Measurements from ENCODE around the gene SPINT1.

Gene SPINT1

GRCh38 chr15:40893019-40893670 lies 49.3 kb downstream of the SPINT1 start:
- DNase-seq (ENCODE audit: low spot score), result no peak

GRCh38 chr15:40893733-40894680 lies 50.2 kb downstream of the SPINT1 start, which contains the start of gene VPS18:
Gene VPS18 (plus strand): TSS chr15:40894450. CDS start chr15:40894769, 319 bp downstream.
- DNase-seq (ENCODE audit: low spot score), result peak; percentile 98

GRCh38 chr15:40894681-40895448 lies 51.0 kb downstream of the SPINT1 start:
- DNase-seq (ENCODE audit: low spot score), result peak; percentile 50

- DNase-seq (ENCODE audit: low spot score), result no peak
Observed at GRCh38 chr15:40899536-40900207, 55.8 kb downstream of the SPINT1 start.

GRCh38 chr15:40900256-40901052 lies 56.6 kb downstream of the SPINT1 start:
- DNase-seq (ENCODE audit: low spot score), result peak; percentile 79

- DNase-seq (ENCODE audit: low spot score), result no peak
Observed at GRCh38 chr15:40901053-40901443, 57.2 kb downstream of the SPINT1 start.

GRCh38 chr15:40902605-40903561 lies 59.0 kb downstream of the SPINT1 start:
- peak; percentile 76 for DNase-seq (ENCODE audit: low spot score)

GRCh38 chr15:40904552-40905201 lies 60.8 kb downstream of the SPINT1 start:
- no peak for DNase-seq (ENCODE audit: low spot score)

GRCh38 chr15:40906091-40906990 lies 62.5 kb downstream of the SPINT1 start:
- DNase-seq (ENCODE audit: low spot score), result peak; percentile 63

- peak; percentile 64 for DNase-seq (ENCODE audit: low spot score)
Observed at GRCh38 chr15:40906991-40907802, 63.3 kb downstream of the SPINT1 start.

All from cerebellar cortex (tissue), 1 donor.